A549 (cell line): Measurements from ENCODE around the gene EPS8L3.

Experiments
- ATOH8 ChIP-seq: fragments of 250-450 bp; sonication (Bioruptor Pico); IDR thresholded peaks from 2 replicates; pipeline ENCODE4 v1.5.0; 2020; ENCODE audit warnings: low read depth, mild to moderate bottlenecking, moderate library complexity
- CEBPB ChIP-seq, 2 experiments: fragments of >200 bp in 1 of 2; sonication (Bioruptor Twin) in 1 of 2; formaldehyde crosslinking in 1 of 2; IDR thresholded peaks; 2 replicates each; pipeline ENCODE4 v1.6.1; 2012 to 2016
- CHD4 ChIP-seq: fragments of 200-600 bp; sonication (generic); IDR thresholded peaks from 2 replicates; pipeline ENCODE4 v1.6.1; 2016; ENCODE audit warnings: antibody characterized with exemption, mild to moderate bottlenecking, borderline replicate concordance
- CTCF ChIP-seq: fragments of >200 bp; sonication (Bioruptor Twin); formaldehyde crosslinking; IDR thresholded peaks from 3 replicates; pipeline ENCODE4 v1.5.1; 2016
- EP300 ChIP-seq, 2 experiments: fragments of >200 bp; sonication (Bioruptor Twin); formaldehyde crosslinking; IDR thresholded peaks; 2 replicates in 1 of 2; 3 replicates in 1 of 2; pipeline ENCODE4 v1.6.1; 2016 to 2017
- ESRRA ChIP-seq: fragments of 150-350 bp; IDR thresholded peaks from 2 replicates; pipeline ENCODE4 v1.6.1; 2014; ENCODE audit warnings: mild to moderate bottlenecking, low read length, borderline replicate concordance
- HOXA7 ChIP-seq: fragments of 250-450 bp; sonication (Bioruptor Pico); IDR thresholded peaks from 2 replicates; pipeline ENCODE4 v1.5.0; 2020; ENCODE audit warnings: mild to moderate bottlenecking, moderate library complexity
- MAX ChIP-seq: IDR thresholded peaks from 2 replicates; pipeline ENCODE4 v1.6.1; 2012
- POLR2A ChIP-seq: IDR thresholded peaks from 2 replicates; pipeline ENCODE4 v1.6.1; 2012; ENCODE audit warnings: mild to moderate bottlenecking, low read length
- POLR2AphosphoS2 ChIP-seq: conservative IDR thresholded peaks from 2 replicates; pipeline ENCODE4 v1.6.1; 2012; ENCODE audit warnings: low read length, improper control_type of control experiment, inconsistent platforms
- RAD21 ChIP-seq, 2 experiments: fragments of >200 bp in 1 of 2; sonication (Bioruptor Twin) in 1 of 2; formaldehyde crosslinking in 1 of 2; IDR thresholded peaks in 1 of 2; conservative IDR thresholded peaks in 1 of 2; 2 replicates in 1 of 2; 3 replicates in 1 of 2; pipeline ENCODE4 v1.6.1; 2012 to 2018; ENCODE audit warnings: inconsistent platforms in 1 of 2
- RCOR1 ChIP-seq: fragments of 150-350 bp; IDR thresholded peaks from 2 replicates; pipeline ENCODE4 v1.6.1; 2014; ENCODE audit warnings: antibody characterized with exemption, low read length, low read depth
- USF2 ChIP-seq: fragments of 450-650 bp; IDR thresholded peaks from 2 replicates; pipeline ENCODE4 v1.6.1; 2014; ENCODE audit warnings: antibody characterized with exemption
- ZFP36 ChIP-seq: fragments of 450-650 bp; IDR thresholded peaks from 2 replicates; pipeline ENCODE4 v1.6.1; 2014; ENCODE audit warnings: borderline replicate concordance; ENCODE audit not compliant: partially characterized antibody

GRCh38 chr1:109767637-109768334, 4.1 kb upstream of the EPS8L3 start:
- no peak for TF ChIP-seq CHD4
- no peak for TF ChIP-seq EP300 (IDR thresholded peaks at IDR 0.05)
- no peak for TF ChIP-seq ZFP36
- no peak for TF ChIP-seq RCOR1
- TF ChIP-seq RAD21 (conservative IDR thresholded peaks at IDR 0.05 in 1 of 2, IDR thresholded peaks at IDR 0.05 in 1 of 2) = no peak
- TF ChIP-seq MAX = no peak
- no peak for TF ChIP-seq CTCF
- TF ChIP-seq ESRRA = no peak
- TF ChIP-seq POLR2A = no peak
- no peak for TF ChIP-seq HOXA7 (CRISPR knock-in tag)
- no peak for TF ChIP-seq POLR2AphosphoS2
- no peak for TF ChIP-seq USF2
- TF ChIP-seq ATOH8 (CRISPR knock-in tag) = no peak
- no peak for TF ChIP-seq CEBPB (IDR thresholded peaks at IDR 0.05)
